C4-2B (cell line): ENCODE data around the gene KIF1A.

ENCODE experiments used
- CTCF ChIP-seq: fragments of 450-650 bp; conservative IDR thresholded peaks from 2 replicates; pipeline ENCODE4 v1.5.1; 2017; ENCODE audit warnings: mild to moderate bottlenecking
- ZFX ChIP-seq: fragments of 450-650 bp; IDR thresholded peaks from 2 replicates; pipeline ENCODE4 v1.6.1; 2017

DNA sequence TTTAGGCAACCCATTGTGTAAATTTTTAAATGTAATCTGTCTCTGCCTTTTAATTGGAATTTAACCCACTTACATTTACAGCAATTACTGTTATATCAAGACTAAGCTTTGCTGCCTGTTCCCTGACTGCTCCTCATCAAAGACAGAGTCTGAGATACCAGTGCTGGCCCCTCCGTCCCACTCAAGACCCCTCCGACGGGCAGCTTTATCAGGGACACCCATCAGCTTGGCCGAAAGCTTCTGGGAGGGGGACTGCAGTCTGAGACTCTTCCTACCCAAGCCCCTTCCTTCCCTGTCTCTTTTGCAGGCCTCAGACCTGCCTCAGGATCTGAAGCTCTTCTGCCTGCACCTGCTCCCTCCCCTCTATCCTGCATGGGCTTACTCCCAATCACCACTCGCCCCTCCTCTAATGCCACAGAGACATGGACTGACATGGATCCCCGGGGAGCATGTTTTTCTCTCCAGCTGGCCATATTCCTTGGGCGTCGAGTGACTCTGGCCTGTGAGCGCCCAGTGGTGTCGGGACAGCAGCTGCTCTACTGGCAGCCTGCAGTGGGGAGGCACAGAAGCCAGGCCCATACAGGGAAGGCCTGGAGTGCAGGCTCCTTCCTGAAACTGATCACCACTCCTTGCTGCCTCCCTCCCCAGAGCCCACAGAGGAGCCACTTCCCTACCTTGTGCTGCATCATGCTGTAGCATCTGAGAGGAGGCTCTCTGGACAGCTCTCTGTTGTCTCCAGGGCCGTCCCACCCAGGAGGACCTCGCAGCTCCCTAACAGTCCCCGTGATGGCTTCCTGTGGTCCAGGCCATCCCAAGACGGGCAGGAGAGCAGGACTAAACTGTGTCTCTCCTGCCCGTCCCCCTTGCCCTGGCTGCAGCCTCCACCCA lies 3.7 kb upstream of the KIF1A start:
- TF ChIP-seq CTCF = no peak
- no peak for TF ChIP-seq ZFX
